Measurements from ENCODE around the gene TSC22D2.
"Not testable (repeated sequence)": the region's sequence is repeated elsewhere in the genome, so short reads cannot be mapped to it uniquely, and the experiment has no call there.

DNA sequence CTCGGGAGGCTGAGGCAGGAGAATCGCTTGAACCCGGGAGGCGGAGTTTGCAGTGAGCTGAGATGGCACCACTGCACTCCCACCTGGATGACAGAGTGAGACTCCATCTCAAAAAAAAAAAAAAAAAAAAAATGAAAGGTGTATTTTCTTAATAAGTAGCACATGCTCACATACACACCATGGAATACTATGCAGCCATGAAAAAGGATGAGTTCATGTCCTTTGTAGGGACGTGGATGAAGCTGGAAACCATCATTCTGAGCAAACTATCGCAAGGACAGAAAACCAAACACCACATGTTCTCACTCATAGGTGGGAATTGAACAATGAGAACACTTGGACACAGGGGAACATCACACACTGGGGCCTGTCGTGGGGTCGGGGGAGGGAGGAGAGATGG lies 65.1 kb downstream of the TSC22D2 start:
- TF ChIP-seq, protein P1, sequence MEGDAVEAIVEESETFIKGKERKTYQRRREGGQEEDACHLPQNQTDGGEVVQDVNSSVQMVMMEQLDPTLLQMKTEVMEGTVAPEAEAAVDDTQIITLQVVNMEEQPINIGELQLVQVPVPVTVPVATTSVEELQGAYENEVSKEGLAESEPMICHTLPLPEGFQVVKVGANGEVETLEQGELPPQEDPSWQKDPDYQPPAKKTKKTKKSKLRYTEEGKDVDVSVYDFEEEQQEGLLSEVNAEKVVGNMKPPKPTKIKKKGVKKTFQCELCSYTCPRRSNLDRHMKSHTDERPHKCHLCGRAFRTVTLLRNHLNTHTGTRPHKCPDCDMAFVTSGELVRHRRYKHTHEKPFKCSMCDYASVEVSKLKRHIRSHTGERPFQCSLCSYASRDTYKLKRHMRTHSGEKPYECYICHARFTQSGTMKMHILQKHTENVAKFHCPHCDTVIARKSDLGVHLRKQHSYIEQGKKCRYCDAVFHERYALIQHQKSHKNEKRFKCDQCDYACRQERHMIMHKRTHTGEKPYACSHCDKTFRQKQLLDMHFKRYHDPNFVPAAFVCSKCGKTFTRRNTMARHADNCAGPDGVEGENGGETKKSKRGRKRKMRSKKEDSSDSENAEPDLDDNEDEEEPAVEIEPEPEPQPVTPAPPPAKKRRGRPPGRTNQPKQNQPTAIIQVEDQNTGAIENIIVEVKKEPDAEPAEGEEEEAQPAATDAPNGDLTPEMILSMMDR (IDR thresholded peaks at IDR 0.05) = not testable (repeated sequence)
- TF ChIP-seq POLR2AphosphoS5, EP300, POLR2A (IDR thresholded peaks at IDR 0.05): not testable (repeated sequence)

Measured in stomach (tissue), 4 donors.